GM18870 (cell line): ENCODE measurements around the gene DPT.

Experiments used
- ATAC-seq: cut with Tn5 transposase; IDR thresholded peaks from one replicate; pipeline ENCODE4 v1.9.1; 2021; ENCODE audit warnings: moderate library complexity; ENCODE audit not compliant: unreplicated experiment

DPT gene

GRCh38 chr1:168706391-168706992 lies 22.5 kb downstream of the DPT start:
- ATAC-seq, result no peak

GRCh38 chr1:168700575-168701268 lies 28.3 kb downstream of the DPT start:
- ATAC-seq, result no peak

DNA sequence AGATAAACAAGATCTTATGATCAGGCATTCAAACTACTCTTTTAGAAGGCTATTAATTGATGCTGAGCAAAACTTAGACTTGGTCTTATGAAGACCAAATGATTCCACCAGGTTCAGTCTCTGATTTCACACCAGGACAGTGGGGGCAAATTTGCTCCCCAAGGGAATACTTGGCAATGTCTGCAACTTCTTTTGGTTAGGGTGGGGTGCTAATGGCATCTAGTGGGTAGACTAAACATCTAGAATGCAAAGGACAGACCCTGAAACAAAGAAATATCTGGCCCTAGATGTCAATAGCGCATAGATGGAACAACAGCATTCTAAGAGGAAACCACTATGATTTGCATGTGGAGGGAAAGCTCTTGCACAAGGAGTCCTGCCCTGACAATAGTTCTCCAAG lies 30.6 kb downstream of the DPT start:
- no peak for ATAC-seq

GRCh38 chr1:168697356-168698126 lies 31.5 kb downstream of the DPT start:
- no peak for ATAC-seq

DNA sequence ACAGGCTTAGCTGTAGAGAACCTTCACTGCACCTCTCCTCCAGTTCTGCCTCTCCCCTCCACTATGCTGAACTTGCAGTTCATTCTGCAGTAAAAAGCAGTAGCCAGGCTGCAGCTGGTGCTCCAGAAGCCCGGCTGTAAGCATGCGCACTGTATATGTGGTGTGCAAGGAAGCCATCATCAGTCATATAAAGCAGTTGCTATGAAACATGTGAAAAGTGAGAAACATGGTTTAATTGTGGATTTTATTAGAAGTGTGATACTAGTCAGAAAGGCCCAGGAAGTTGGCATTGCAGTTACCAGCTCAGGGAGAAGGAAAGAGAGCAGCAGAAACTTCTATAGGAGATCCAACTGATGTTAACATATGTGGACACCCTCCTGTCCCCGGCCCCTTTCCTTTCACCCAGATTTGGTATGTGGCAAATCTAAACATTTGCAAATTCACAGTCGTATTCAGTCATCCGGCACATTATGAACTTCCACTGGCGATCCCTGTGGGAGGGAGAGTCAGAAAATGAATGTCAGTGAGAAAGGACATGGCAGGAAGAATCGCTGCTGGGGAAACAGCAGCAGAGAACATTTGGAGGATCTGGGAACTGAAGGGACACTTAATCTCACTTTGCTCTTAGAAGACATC lies 32.8 kb downstream of the DPT start:
- no peak for ATAC-seq

DNA sequence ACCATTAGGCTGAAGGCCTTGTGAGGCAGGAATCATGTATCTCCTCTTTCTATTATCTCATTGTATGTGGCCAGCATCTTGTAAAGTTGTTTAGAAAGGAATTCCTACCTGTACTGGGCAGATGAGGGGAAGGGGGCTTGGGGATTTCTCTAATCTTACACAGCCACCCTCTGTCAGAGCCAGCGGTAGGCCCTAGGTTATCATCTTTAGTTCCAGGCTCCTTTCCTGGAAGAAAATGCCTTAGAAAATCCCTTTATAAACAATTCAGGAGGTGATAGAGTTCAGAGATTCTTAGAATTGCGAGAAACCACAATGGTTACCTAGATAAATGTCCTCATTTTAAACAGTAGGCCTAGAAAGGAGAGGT lies 35.2 kb downstream of the DPT start:
- no peak for ATAC-seq

GRCh38 chr1:168693197-168693871 lies 35.7 kb downstream of the DPT start:
- ATAC-seq, result no peak

DNA sequence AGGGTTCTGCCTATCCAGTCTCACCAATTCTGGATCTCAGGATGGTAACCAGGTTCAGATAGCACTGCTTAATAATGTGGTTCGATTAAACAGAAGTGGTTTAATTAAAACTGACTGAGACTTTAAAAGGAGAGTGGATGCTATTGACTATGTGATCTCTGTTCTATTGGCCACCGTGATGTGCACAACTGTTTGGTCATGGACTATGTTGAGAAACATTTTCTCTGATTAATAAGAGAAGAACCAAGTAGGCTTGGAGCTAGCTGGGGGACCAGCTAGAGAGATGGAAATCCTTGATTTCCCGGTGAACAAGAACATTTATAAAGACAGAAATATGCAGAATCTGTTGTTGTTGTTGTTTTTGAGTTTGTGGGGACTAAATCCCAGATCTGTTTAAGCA lies 36.5 kb downstream of the DPT start:
- no peak for ATAC-seq

- no peak for ATAC-seq
These were observed 37.5 kb downstream of the DPT start for GRCh38 chr1:168691541-168691940.

DNA sequence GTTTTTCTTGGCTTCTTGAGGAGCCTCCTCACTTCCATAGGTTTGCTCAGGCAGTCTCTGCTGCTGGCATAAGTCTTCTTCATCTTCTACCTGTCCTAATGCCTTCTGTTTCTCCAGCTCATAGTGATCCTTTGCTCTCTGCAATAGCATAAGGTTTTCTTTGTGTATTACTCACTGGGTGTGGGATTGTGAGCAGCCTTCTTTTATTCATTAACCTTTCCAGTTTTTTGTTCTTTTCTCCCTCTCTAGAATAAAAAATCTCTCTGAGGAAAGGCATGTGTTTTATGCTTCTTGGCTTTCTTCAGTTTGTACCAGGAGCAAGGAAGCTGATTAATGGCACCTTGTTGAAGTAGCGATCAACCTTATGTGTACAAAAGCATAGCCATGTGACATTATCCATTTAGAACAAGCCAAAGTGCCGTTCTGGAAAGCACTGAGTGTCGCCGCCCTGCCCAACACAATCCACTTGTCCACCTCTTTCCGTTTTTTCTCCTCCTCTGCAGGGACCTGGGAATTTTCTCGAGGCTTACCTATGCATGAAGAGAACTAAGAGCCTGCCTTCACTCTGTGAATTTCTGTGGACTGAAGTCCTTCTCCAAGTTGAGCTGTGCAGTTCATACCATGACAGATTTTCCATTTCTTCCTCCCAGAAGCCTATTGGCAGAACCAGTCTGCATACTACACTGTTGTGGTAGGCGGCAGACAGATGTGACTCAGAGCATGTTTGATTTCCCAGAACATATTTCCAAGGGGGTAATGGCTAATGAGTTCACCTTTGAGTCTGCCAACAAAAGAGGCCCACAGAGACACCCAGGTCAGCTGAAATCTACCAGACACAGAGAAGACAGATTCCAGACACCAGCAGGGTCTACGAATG lies 39.0 kb downstream of the DPT start:
- no peak for ATAC-seq

GRCh38 chr1:168689327-168689657 lies 39.7 kb downstream of the DPT start:
- no peak for ATAC-seq

DNA sequence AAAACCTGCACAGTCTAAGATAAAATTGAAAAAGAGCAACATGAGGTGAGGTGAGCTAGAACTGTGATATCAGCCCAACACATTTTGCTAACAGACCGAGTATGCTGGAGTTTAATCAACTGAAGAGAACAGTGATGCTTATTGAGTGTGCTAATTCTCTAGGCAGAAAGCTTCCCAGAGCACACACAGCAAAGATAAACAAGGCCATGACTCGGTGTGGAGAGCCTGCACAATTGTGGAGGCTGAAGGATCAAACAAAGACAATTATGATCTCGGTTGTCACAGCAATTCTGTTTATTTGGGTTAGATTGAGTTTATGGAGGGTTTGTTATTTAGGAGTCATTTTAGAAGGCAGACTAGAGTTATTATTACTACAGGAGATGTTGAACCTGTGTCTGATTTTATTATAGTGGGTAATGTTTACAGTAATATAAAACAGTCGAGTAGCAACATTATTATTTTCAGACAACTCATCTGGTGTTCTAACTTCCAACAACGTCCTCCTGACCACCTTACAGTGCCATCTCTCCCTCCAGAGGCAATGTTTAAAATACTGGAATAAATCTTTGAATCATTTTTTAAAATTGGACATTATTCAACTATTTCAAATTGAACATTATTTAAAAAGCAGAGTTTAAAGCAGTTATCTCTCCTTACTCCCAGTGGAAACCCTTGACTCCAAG lies 40.2 kb downstream of the DPT start:
- ATAC-seq, result no peak

- no peak for ATAC-seq
These were observed 41.2 kb downstream of the DPT start for GRCh38 chr1:168687816-168688215.

DNA sequence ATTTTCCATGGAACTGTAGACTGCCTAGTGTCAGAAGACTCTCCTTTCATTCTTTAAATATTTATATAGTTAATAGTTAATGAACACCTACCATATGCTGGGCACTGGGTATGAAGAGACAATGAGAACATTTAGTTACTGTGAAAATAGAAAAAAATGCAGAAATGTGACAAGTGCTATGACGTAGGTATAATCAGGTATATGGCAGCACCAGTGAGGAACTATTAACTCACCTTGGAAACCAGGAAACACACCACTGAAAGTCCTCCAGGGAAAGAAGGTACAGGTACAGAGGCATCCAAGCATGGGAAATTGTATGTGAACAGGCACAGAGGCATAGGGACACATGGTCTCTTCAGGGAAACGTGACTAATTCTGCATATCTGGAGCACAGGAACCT lies 42.3 kb downstream of the DPT start:
- ATAC-seq, result no peak

GRCh38 chr1:168683871-168684270 lies 45.1 kb downstream of the DPT start:
- no peak for ATAC-seq

DNA sequence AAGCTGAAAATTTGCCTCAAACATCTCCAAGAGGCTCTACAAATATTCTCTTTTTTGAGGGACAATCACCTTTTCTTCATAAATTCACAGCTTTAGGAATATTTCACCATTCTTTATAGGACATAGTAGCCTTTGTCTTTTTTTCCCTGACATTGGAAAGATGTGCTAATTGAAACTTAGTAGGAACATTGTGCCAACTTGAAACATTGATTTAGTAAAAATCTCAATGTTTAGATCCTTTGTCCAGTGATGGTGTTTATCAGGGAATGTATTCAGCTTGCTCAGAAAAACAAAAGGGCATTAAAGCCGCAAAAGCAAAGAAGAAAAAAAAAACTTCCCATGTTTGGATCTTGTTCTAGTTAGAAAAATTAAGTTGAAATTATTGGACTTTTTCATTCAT lies 52.1 kb downstream of the DPT start:
- ATAC-seq, result no peak

DNA sequence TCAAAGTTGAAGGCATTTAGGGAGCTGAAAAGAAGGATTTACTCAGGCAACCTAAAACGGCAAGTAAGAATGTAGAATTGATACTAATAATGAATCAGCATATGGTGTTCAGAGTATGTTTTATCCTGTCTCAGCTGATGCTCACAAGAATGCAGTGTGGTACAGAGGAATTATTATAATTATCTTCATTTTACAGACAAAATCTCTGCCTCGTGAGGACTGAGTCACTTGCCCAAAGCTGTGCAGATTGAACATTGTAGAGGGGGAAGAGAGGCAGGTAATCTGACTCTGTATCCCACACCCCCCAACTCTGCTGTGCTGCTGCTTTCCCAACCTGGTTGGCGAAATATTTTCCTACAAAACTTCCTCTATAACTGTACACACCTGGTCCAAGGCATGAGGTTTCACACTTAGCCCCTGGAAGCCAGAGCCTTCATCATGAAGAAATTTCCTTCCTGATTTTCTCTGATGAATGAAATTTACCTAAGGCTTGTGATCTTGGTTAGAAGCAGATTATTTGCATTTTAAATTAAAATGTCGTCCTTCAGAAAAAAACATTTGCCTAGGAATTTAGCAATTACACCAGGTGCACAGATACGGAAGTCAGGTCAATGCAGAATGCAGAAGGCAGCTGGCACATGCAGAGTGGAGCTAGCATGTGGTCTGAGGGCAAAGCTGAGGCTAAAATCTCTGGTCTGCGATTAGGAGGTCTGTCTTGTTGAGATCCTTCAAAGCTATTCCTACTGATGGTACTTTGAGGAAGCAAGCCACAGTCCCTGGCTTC lies 52.8 kb downstream of the DPT start:
- ATAC-seq, result no peak

GRCh38 chr1:168673974-168674683 lies 54.9 kb downstream of the DPT start:
- no peak for ATAC-seq
